Upper lobe of right lung (tissue), 1 donor: ENCODE results near the gene EXOC2. TPM values are rescaled to one million over a fixed set of nuclear protein-coding genes. Genes with fewer than 3 reads are reported as not detected.

ENCODE experiments used
- ATAC-seq: fragments of 200-7000 bp; cut with Tn5 transposase; one replicate; pipeline ENCODE4 v1.9.1; 2020; ENCODE audit warnings: mild to moderate bottlenecking, moderate library complexity
- DNase-seq: peaks from one replicate; pipeline ENCODE4 v3.0.0-alpha.2; 2020
- H3K27ac ChIP-seq: fragments of 200-600 bp; one replicate; pipeline ENCODE4 v1.8.0; 2022
- H3K27me3 ChIP-seq: fragments of 200-600 bp; one replicate; pipeline ENCODE4 v1.8.0; 2022; ENCODE audit warnings: mild to moderate bottlenecking
- H3K36me3 ChIP-seq: fragments of 200-600 bp; one replicate; pipeline ENCODE4 v1.8.0; 2022
- H3K4me1 ChIP-seq: fragments of 200-600 bp; one replicate; pipeline ENCODE4 v1.8.0; 2022
- H3K4me3 ChIP-seq: fragments of 200-600 bp; one replicate; pipeline ENCODE4 v1.8.0; 2022; ENCODE audit warnings: mild to moderate bottlenecking
- H3K9me3 ChIP-seq: fragments of 200-600 bp; one replicate; pipeline ENCODE4 v1.8.0; 2022
- CTCF ChIP-seq: fragments of 200-600 bp; IDR thresholded peaks from one replicate; pipeline ENCODE4 v1.8.0; 2022; ENCODE audit warnings: antibody characterized with exemption
- intact Hi-C: fragments of 100-400 bp; cut with DNase I; formaldehyde crosslinking; loops from one replicate; pipeline ENCODE4 v1.11.0; 2022
- total RNA-seq: library from RNA; stranded (reverse); fragmentation: NEBNext Ultra II Directional; extraction: Animal tissue kit (Norgen Biotek cat#: 25700); gene quantifications from one replicate; pipeline ENCODE4 v1.2.1, GENCODE V29; 2021
- donor health status: DM: no; HTN: yes; CAD: no; lungs with severe emphysema.

EXOC2 gene
- total RNA-seq, 1 donor from 2014 or later, result 31.2 TPM

GRCh38 chr6:487956-488355, 205.0 kb downstream of the EXOC2 start:
- Histone ChIP-seq H3K36me3 (peaks cover 29% of the 10 kb centered on the region), H3K4me1 (no peaks in the 10 kb centered on the region), H3K27ac (no peak overlapping the region), H3K4me3 (no peak overlapping the region), H3K27me3 (no peaks in the 10 kb centered on the region), H3K9me3 (no peaks in the 10 kb centered on the region)
- TF ChIP-seq CTCF, result no peak
- ATAC-seq (peak; percentile 34), DNase-seq (no peak)
- intact Hi-C loops, result no loop called here

DNA sequence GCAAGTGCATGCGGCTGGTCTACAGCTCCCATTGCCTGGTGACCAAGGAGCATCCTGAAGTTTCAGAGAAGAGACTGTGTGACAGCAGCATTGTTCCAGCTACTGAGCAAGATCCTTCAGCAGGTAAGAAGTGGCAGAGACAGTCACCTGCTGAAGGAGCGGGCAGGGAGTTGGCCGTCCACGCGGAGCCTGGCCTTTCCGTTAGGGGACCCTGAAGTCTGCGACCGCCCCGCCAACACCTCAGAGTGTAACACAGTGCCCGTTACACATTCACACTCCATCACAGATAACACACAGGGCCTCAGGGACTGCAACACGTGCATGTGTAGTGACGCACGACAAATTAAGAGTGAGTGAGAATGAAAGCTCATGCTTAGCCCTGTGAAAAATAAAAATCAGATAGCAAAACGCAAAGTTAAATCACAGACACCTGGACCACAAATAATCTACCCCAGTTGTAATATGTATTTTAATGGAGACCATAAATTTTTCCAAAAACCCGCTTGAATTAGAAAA, 207.2 kb downstream of the EXOC2 start:
- H3K36me3 ChIP-seq, result peaks cover 29% of the 10 kb centered on the region
- H3K27me3 ChIP-seq, result no peaks in the 10 kb centered on the region
- H3K4me1 ChIP-seq, result no peaks in the 10 kb centered on the region
- intact Hi-C loops, result no loop called here
- DNase-seq, result no peak
- no peak overlapping the region for H3K4me3 ChIP-seq
- no peak for ATAC-seq
- H3K27ac ChIP-seq, result no peak overlapping the region
- H3K9me3 ChIP-seq, result no peaks in the 10 kb centered on the region
- TF ChIP-seq CTCF, result no peak

- intact Hi-C loops, result no loop called here
- no peak overlapping the region for H3K4me3 ChIP-seq
Measured at GRCh38 chr6:484746-485145, 208.2 kb downstream of the EXOC2 start.

DNA sequence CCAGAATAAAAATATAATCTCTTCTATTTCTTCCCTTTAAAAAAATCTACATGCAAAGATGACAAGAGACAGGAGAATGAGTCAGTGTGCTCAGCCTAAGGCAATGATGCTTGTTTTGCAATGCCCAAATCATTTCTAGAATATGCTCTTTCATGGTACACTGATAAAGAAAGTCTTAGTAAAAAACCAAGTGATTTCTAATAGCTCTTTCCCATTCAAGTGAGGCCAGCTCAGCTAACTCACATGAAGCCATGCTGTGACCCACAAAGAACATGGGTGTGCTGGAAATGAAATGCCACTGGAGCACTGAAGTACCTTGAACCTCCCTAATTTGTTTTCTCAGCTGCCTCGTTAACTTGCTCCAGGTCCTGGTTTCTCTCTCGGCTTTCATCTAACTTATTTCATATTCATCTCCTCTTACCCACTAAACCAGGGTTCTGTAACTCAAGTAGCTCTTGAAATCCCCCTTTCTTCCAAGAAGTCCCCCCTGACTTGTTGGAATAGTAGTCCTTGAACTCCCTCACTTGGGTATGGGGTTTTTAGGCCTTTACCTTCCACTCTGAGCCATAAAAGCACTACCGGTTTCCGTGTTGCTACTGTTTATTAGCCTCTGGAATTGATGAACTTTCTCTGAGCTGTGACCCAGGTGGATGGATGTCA, 208.7 kb downstream of the EXOC2 start:
- no peak overlapping the region for H3K27ac ChIP-seq
- ATAC-seq, result no peak
- no peaks in the 10 kb centered on the region for H3K9me3 ChIP-seq
- no peaks in the 10 kb centered on the region for H3K27me3 ChIP-seq
- TF ChIP-seq CTCF, result no peak
- H3K4me1 ChIP-seq, result no peaks in the 10 kb centered on the region
- intact Hi-C loops, result no loop called here
- peaks cover 26% of the 10 kb centered on the region for H3K36me3 ChIP-seq
- no peak for DNase-seq
- H3K4me3 ChIP-seq, result no peak overlapping the region

More at GRCh38 chr6:484746-485145, 208.2 kb downstream of the EXOC2 start:
- H3K27ac ChIP-seq, result no peak overlapping the region
- H3K36me3 ChIP-seq, result peaks cover 29% of the 10 kb centered on the region
- no peaks in the 10 kb centered on the region for H3K9me3 ChIP-seq
- DNase-seq, result no peak
- H3K27me3 ChIP-seq, result no peaks in the 10 kb centered on the region
- ATAC-seq, result no peak
- no peaks in the 10 kb centered on the region for H3K4me1 ChIP-seq
- no peak for TF ChIP-seq CTCF

DNA sequence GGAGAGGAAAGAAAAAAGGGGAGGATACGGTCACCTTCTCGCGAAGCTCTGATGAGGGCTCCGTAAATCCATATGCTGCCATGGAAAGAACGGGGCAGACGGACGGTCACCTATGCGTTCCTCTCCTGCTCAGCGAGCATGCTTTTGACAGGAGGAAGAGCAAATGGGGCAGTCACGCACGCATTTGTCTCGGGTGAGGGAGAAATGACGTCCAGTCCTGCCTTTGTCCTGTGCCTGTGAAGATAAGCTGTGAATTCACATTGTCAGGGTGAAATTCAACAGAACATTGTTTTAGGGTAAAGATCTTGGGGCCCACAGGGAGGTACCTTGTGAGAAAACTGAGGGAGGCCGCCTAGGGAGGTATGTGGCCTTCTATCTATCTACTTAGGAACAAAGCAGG, 217.6 kb downstream of the EXOC2 start:
- TF ChIP-seq CTCF, result no peak
- no peak for DNase-seq
- Histone ChIP-seq H3K27me3 (no peaks in the 10 kb centered on the region), H3K4me3 (no peak overlapping the region), H3K9me3 (no peaks in the 10 kb centered on the region), H3K36me3 (no peaks in the 10 kb centered on the region), H3K27ac (no peak overlapping the region), H3K4me1 (no peaks in the 10 kb centered on the region)
- no peak for ATAC-seq
- intact Hi-C loops, result no loop called here
